Activated CD8-positive, alpha-beta memory T cell treated with anti-CD3 and anti-CD28 coated beads for 1 hour (primary cell): ENCODE measurements around the gene RBM47.
"Not testable (repeated sequence)": the region's sequence is repeated elsewhere in the genome, so short reads cannot be mapped to it uniquely, and the experiment has no call there.

Experiments
- DNase-seq, 2 donors: peaks; one replicate each; pipeline ENCODE4 v3.0.0-alpha.2; 2020; ENCODE audit warnings: low read depth in 1 of 2; ENCODE audit errors: extremely low read depth in 1 of 2

The RBM47 gene

DNA sequence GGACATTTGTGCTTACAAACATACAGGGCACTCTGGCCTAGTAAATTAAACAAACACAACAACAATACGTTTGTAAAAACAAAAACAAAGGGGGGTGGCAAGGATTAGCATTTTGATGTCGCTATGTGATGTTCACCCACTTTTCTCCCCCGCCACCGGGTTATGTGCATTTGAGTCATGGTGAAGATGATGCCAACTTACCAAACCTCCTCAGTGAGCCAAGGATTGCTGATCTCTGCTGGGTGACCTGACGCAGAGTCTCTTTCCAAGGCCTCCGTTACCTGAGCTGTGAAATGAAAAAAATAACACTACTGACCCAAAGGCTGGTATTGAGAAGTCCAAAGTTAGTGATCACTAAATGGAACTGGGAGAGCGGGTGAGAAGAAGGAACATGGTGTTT lies 85.4 kb downstream of the RBM47 start:
- no peak for DNase-seq

DNA sequence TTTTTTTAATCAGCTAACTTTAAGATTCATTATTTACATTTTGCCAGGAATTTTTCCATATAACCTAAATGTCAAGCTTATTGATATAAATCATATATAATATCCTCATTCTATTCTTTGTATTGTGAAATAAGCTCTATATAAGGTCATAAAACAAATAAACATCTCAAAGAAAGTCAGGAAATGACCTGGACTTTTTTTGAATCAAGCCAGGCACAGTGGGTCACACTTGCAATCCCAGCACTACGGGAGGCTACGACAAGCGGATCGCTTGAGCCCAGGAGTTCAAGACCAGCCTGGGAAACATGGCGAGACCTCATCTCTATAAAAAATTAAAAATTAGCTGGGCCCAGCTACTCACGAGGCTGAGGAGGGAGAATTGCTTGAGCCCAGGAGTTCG lies 88.9 kb downstream of the RBM47 start:
- DNase-seq: no peak

DNA sequence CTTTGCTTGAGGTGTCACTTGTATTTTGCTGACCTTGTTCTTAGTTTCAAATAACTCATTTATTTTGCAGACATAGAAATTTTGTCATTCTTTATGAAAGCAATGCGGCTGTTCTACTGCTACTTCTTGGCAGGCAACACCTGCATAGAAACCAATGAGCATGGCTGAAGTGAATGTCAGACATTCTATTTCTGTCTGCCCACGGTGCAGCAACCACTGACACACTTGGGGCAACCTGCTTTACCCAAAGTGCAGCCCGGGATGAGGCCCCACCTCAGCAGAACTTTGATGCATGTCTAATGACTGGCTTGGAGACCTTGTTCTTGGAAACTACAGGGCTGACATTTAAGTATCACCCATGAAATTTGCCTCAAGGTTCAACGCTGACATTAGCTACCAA lies 93.6 kb downstream of the RBM47 start:
- DNase-seq: no peak

DNA sequence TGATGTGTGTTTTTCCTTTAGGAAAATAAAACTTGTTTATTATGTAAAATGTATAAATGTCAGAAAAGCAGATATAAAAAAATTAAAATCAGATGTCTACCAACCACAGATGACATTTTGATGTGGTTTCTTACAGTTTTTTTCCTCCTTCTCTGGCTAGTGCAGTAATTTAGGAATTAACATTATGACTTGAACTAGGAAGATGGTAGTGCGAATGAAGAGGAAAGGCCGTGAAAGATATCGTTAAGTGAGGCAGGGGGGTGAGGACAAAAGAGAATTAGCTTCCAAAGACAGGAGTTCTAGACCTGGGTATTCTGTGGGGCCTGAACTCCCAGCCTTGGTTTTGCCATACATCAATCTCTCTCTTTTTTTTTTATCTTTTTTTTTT lies 98.0 kb downstream of the RBM47 start:
- DNase-seq: no peak

DNA sequence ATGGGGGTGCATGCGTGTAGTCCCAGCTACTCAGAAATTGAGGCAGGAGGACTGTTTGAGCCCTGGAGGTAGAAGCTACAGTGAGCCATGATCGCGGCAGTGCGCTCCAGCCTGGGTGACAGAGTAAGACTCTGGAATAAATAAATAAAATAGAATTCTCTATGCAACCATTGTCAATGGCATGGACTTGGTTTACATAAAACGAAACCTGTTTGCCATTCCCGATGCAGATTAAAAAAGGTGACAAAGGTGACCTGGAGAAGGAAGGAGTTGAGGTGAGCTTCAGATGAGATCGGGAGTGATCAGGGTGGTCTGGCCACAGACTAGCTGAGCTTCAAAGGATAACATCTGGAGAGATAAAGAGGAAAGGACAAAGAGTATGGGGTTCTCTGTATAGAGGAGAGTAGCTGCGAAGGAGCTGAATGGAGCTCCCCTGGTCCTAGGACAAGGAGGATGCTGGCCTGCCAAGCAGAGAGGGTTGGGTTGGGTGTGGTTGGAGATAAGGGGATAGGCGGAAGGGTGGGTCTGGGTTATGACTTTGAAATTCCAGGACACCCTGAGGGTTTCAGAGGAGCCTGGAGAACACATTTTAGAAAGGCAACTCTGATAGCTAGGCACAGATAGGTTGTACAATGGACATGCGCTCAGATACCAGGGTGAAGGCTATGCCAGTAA lies 98.6 kb downstream of the RBM47 start:
- no peak for DNase-seq

DNA sequence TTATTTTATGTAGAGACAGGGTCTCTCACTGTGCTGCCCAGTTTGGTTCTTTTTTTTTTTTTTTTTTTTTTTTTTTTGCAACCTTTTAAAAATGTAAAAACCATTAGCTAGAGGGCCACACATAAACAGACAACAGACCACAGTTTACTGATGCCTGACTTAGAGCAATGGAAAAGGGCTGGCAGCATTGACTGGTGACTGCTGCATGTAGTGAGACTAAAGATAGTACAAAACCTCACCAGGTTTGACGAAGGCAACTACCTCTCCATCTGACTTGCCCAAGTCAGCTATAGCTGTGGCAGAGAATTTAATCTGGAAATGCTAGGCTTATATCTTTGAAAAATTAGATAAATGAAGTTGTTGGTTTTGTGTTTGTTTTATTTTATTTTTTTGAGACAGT lies 102.9 kb downstream of the RBM47 start:
- DNase-seq: no peak

DNA sequence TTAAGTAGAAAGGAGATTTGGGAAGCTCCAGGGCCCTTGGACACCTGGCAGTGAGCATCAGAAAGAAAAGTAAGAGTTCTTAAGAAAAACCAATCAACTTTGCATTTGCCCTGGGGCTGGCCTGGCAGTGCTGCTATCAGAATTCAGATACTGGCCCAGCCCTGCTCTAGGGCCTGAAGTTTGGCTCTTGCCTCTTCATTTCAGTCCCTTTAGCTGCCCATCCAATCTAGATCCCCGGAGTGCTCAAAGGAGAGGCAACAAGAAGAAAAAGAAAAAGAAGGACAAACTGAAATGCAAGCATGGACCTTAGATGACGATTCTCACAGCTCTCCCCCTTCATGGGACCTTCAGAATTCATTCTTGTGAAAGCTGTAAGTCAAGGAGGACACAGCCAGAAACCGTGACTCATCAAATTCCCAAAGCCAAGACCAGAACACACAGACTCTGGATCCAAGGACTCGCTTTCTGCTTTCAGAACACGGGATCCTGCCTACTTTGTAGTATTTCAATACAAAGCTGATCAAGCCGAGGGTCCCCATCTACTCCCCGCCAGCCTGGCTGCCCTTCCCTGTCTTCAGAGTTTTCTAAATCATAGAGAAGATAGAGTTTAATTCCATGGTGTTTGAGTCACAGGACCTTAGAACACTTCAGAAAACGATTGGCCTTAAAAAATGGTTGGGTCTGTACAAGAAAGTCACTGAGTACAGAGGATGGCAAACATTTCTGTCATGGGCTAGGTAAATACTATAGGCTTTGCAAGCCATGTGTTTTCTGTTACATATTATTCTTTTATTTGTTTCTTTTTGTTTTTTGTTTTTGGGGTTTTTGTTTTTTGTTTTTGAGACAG lies 103.7 kb downstream of the RBM47 start:
- DNase-seq: no peak

DNA sequence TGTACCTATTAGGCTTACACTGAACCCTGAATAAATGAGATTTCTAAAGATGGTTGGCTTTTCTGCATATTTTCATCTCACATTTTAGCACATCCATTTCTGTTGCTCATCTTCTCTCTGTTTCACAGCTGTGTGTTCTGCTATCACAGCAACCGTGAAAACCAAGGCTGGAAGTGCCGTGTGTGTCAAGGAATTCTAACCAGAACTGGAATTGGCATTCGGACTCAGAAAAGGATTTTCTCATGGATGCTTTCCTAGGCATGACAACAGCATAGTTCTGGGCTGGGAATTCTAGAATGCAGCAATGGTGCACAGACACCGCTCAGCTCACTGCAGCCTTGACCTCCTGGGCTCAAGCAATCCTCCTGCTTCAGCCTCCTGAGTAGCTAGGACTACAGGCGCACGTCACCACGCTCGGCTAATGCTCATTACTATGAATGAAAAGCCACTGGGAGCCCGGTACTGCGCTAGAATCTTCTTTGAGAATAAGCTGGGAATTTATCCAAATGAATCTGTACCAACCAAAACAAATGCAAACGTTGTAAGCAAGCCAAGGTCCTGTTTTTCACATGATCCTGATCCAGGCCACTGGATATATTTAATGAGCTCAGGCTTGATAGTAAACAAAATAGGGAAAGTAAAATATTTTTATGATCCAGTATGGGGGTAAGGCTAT lies 105.2 kb downstream of the RBM47 start:
- no peak for DNase-seq

DNA sequence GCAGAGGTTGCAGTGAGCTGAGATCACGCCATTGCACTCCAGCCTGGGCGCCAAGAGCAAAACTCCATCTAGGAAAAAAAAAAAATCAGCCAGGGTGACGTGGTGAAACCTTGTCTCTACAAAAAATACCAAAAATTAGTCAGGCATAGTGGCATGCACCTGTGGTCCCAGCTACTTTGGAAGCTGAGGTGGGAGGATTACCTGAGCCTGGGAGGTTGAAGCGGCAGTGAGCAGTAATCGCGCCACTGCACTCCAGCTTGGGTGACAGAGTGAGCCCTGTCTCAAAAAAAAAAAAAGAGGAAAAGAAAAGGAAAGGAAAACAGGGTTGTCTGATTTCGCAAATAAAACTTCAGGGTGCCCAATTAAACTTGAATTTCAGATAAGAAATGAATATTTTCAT lies 106.1 kb downstream of the RBM47 start:
- DNase-seq: no peak

DNA sequence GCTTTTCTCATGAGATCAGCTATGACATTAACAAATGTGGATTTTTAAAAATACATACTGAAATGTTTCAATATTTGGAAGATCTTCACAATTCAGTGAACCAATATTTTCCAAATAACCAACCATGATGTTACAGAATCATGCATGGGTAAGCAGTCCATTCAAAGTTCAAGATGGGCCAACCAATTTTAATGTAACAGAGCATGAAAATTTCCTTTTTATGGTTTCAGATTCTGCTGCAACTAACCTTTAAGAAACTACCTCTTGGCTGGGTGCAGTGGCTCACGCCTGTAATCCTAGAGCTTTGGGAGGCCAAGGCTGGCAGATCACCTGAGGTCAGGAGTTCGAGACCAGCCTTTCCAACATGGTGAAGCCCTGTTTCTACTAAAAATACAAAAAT lies 107.7 kb downstream of the RBM47 start:
- DNase-seq: no peak

DNA sequence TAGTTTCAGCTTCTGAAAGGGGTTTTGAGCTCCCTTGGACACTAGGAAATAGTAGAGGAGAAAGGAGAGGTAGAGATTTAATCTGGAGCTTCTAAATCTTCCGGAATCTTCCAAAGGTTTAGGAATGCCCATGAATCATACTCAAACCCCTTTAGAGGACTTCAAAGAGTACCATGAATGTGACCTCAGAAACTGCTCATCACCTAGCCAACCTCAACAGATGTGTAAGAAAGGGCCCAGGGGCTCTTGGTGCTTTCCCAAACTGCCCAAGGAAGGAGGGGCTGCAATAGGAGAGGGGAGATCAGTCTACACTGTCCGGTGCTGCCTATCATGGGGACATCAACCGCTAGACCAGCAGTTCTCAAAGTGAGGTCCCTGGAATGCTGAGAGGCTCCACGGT lies 109.1 kb downstream of the RBM47 start:
- no peak for DNase-seq

DNA sequence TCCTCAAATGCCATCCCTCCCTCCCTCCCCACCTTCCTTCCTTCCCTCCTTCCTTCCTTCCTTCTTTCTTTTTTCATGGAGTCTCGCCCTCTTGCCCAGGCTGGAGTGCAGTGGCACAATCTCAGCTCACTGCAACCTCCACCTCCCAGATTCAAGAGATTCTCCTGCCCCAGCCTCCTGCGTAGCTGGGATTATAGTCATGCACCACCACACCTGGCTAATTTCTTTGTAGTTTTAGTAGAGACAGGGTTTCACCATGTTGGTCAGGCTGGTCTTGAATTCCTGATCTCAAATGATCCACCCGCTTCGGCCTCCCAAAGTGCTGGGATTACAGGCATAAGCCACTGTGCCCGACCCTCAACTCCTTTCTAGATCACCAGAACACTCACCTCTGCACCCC lies 112.6 kb downstream of the RBM47 start:
- not testable (repeated sequence) for DNase-seq

DNA sequence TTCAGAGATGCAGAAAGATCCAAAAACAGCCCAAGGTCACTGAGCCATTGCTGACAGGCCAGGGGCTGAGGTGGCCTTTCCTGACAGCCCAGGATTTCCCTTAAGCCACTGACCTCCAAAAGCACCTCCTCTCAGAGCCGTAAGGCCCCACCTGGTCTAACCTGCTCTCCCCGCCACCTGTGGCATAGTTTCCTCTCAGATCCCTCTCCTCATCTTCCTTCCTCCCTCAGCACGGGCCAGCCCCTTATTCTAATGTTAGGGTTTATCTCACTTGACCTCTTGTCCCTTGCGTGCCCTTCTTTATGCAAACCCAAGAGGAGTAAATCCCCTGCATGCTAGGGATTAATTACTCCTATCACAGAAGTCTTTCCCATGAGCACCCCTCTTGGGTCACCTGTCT lies 113.0 kb downstream of the RBM47 start:
- DNase-seq: no peak

DNA sequence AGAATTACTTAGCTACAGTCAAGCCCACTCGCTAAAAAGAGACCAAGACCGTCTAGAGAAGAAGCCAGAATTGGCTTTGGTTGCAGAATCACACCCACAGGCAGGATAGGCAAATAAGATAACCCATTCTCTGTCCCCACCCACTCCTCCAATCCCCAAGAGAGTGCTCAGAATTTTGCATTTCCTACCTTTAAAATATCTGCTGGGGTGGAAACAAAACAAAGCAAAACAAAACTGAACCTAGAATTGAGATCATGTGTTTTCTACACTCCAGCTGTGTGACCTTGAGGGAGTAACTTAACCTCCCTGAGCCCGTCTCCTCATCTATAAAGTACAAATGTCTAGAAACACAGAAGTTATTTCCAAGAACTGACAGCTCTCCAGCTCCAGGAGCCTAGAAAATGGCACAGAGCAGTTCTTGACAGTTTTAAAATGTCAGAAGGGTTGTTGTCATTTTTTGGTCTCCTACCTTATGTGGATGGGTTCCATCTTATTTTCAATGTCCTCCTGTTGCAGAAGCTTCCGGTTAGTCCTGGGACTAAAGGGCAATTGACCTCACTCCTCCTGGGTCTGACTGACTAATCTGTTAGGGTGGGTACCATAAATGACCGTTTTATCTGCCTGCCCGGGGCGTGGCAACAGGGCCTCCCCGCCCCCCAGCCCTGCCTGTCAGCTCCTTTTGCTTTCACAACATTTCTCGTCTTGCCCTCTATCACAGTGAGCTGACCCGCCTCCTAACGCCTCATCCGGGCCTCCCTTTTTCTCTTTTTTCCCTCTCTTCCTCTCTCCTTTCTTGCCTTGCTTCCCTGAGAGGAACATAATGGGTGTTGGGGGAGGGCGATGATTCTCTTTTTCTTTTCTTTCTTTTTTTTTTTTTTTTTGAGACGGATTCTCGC lies 114.0 kb downstream of the RBM47 start:
- no peak for DNase-seq

DNA sequence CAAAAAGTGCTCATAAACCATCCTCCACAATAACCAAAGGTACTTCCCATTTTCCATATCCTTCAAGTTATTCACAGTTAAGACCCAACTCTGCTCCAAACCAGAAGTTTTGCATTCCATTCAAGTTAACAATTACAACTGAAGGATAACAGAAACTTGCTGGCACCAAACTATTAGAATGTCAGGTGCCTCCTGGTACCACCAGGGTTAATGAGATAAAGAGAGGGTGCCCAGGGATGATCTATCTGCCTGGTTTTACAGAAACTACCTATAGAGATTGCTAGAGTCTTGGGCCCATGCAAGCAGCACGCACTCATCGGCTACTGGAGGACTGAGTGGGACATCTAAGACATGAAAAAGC lies 114.6 kb downstream of the RBM47 start:
- no peak for DNase-seq

DNA sequence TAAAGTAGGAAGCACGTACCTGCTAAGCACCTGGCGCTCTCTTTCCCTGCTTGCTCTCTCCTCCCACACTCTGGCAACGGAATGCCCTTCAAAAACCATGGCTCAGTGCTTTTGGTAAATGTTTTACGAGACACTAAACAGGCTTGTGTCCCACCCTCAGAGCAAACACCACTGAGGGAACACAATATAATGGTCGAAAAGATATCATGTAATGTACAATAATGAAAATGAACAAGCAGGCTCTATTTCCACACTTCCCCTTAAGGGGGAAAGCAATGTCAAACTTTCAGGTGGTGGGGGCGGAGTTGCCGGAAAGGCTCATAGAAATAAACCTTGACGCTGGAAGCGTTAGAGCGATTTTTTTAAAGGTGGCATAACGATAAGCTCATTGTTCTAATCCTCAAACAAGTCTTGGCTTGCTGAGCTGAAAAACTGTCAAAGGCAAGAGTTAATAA lies 115.1 kb downstream of the RBM47 start:
- DNase-seq: no peak

DNA sequence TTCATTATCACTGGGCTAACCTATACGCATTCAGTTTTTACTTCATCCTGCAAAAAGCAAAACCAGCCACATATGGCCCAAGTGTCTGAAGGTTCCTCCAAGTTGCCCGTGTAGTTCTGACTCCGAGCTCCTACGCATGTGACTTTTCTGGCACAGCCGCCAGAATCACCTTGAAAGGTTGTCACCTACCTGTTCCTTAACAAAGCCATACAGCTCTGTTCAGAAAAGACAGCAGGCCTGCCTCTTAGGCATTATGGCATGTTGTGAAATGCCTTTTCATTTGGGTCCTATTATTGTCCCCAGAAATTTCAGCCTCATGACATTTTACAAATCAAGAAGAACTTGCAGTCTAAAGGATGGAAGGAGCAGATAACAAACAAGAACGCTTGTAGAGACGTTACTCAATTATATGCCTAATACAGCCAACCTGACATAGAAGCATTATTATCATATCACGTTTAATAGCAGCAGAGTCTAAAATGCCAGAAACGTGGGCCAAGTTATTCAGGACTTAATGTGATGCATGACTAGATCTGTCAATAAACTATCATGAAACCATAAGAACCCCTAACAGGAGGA lies 118.5 kb downstream of the RBM47 start:
- DNase-seq: no peak

DNA sequence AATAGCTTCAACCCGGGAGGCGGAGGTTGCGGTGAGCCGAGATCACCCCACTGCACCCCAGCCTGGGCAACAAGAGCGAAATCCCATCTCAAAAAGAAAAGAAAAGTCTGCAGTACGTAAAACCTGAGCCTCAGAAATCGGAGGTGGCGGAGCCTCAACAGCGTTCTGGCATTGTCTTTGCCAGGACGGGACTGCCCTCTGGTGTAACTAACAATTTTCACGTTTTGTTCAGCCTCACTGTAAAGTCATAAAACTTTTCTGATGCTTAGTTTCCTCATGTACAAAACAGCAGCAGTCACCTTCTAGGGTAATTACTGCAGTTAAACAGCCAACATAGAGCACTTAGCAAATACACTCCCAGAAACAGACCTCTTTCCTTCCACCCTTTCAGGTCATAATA lies 121.7 kb downstream of the RBM47 start:
- no peak for DNase-seq

DNA sequence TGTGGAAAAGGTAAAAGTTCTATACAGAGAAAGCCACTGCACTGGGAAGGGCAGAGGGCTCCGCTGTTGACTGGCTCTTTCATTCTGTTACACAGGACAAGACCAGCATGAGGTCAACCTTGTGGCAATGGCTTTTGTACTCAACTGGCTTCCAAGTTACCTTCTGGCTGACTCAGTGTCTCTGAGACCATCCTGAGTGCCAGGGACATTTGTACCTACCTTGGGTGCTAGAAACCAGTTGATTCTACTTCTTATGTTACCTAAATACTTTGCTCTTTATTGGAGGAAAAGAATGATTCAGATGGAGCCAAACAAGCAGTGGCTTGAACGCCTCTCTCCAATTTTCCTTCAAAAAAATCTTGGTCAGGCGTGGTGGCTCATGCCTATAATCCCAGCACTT lies 123.2 kb downstream of the RBM47 start:
- DNase-seq: no peak

DNA sequence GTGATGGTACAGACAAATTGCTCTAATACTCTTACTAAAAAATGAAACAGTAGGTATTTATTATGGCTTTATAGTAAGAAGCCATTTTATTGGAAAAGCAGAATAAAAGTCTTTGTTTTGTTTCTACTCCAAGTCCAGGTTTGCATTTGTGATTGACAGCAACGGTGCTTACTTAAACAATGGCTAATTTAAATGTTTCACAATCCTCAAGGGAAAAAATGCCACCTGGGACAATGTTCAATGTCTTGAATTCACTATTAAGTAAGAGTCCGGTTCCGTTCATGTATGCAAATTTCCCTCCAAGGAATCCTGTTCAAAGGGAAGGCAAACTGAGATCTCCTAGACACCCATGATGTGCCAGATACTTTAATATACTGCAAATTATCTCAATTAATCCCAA lies 123.6 kb downstream of the RBM47 start:
- DNase-seq: no peak

DNA sequence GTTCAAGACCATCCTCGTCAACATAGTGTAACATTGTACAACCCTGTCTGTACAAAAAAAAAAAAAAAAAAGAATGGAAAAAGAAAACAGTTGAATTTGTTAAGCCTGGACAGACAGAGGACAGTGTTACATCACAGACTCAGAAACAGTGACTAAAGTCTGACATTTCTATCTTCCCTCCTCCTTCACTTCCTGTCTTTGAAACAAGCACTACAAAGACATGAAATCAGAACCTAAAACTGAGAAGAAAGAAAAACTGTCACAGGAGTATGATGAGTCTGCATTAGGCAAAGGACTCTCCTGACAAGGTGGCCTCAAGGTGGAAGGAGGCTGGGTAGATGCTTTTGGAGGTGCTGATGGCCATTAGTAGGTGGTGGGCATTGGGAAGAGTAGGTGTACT lies 126.7 kb downstream of the RBM47 start:
- no peak for DNase-seq
